HepG2 (cell line): Measurements from ENCODE around the gene PLXNA4. TPM values are rescaled to one million over a fixed set of nuclear protein-coding genes. Genes with fewer than 3 reads are reported as not detected.

Experiments used
- ARHGAP35 ChIP-seq: sonication (generic); formaldehyde crosslinking; IDR thresholded peaks from 2 replicates; pipeline ENCODE4 v1.9.0; 2022; ENCODE audit warnings: mild to moderate bottlenecking, inconsistent platforms, moderate library complexity, missing genetic modification reagents, borderline replicate concordance
- ARNT2 ChIP-seq: sonication (generic); formaldehyde crosslinking; IDR thresholded peaks from 2 replicates; pipeline ENCODE4 v1.8.0; 2022; ENCODE audit warnings: mild to moderate bottlenecking, low read depth, missing genetic modification reagents, moderate library complexity
- BCLAF1 ChIP-seq: fragments of 450-650 bp; IDR thresholded peaks from 2 replicates; pipeline ENCODE4 v1.6.1; 2017; ENCODE audit warnings: mild to moderate bottlenecking
- BHLHE40 ChIP-seq: IDR thresholded peaks from 2 replicates; pipeline ENCODE4 v1.6.1; 2011; ENCODE audit warnings: low read length, improper control_type of control experiment
- CBX5 ChIP-seq: sonication (generic); formaldehyde crosslinking; IDR thresholded peaks from 2 replicates; pipeline ENCODE4 v1.4.0; 2020; ENCODE audit warnings: missing genetic modification reagents, borderline replicate concordance
- E2F5 ChIP-seq: sonication (generic); formaldehyde crosslinking; conservative IDR thresholded peaks from 2 replicates; pipeline ENCODE4 v1.4.0; 2020; ENCODE audit warnings: missing genetic modification reagents
- ELF1 ChIP-seq: sonication (generic); formaldehyde crosslinking; IDR thresholded peaks from 2 replicates; pipeline ENCODE4 v1.4.0; 2020; ENCODE audit warnings: missing genetic modification reagents
- ETV5 ChIP-seq: IDR thresholded peaks from 2 replicates; pipeline ENCODE4 v1.6.1; 2018; ENCODE audit warnings: missing biosample characterization, missing genetic modification reagents, inconsistent platforms, borderline replicate concordance
- HCFC1 ChIP-seq: fragments of 150-350 bp; IDR thresholded peaks from 2 replicates; pipeline ENCODE4 v1.6.1; 2014; ENCODE audit warnings: low read depth, low read length
- HNF4A ChIP-seq: sonication (generic); formaldehyde crosslinking; IDR thresholded peaks from 2 replicates; pipeline ENCODE4 v1.4.0; 2020; ENCODE audit warnings: missing genetic modification reagents
- NFYB ChIP-seq: sonication (generic); formaldehyde crosslinking; IDR thresholded peaks from 2 replicates; pipeline ENCODE4 v1.4.0; 2020; ENCODE audit warnings: missing genetic modification reagents
- NRL ChIP-seq: sonication (generic); formaldehyde crosslinking; IDR thresholded peaks from 2 replicates; pipeline ENCODE4 v1.5.0; 2020; ENCODE audit warnings: missing genetic modification reagents, mild to moderate bottlenecking, moderate library complexity, borderline replicate concordance
- POLR2AphosphoS2 ChIP-seq: IDR thresholded peaks from 2 replicates; pipeline ENCODE4 v1.6.1; 2011; ENCODE audit warnings: low read depth, low read length, improper control_type of control experiment
- RAD21 ChIP-seq: fragments of 450-650 bp; formaldehyde crosslinking; IDR thresholded peaks from 2 replicates; pipeline ENCODE4 v1.5.0; 2020; ENCODE audit warnings: mild to moderate bottlenecking
- SKIL ChIP-seq: sonication (generic); formaldehyde crosslinking; IDR thresholded peaks from 2 replicates; pipeline ENCODE4 v1.8.0; 2022; ENCODE audit warnings: missing genetic modification reagents, mild to moderate bottlenecking, moderate library complexity, borderline replicate concordance
- SNAPC2 ChIP-seq: sonication (generic); formaldehyde crosslinking; IDR thresholded peaks from 2 replicates; pipeline ENCODE4 v1.8.1; 2022; ENCODE audit warnings: mild to moderate bottlenecking, missing genetic modification reagents
- SRF ChIP-seq: IDR thresholded peaks from 2 replicates; pipeline ENCODE4 v1.6.1; 2011; ENCODE audit warnings: mild to moderate bottlenecking, low read depth, low read length, moderate library complexity
- STAG1 ChIP-seq: sonication (generic); formaldehyde crosslinking; IDR thresholded peaks from 2 replicates; pipeline ENCODE4 v1.4.0; 2020; ENCODE audit warnings: missing genetic modification reagents
- TFE3 ChIP-seq: IDR thresholded peaks from 2 replicates; pipeline ENCODE4 v1.6.1; 2016
- ZMAT3 ChIP-seq: sonication (generic); formaldehyde crosslinking; conservative IDR thresholded peaks from 2 replicates; pipeline ENCODE4 v1.7.0; 2021; ENCODE audit warnings: missing genetic modification reagents
- ZNF251 ChIP-seq: sonication (generic); formaldehyde crosslinking; IDR thresholded peaks from 2 replicates; pipeline ENCODE4 v1.9.0; 2021; ENCODE audit warnings: mild to moderate bottlenecking, missing genetic modification reagents
- ZNF292 ChIP-seq: sonication (generic); formaldehyde crosslinking; IDR thresholded peaks from 2 replicates; pipeline ENCODE4 v1.8.1; 2022; ENCODE audit warnings: mild to moderate bottlenecking, low read depth, missing genetic modification reagents, borderline replicate concordance
- ZNF670 ChIP-seq: sonication (generic); formaldehyde crosslinking; IDR thresholded peaks from 2 replicates; pipeline ENCODE4 v1.8.0; 2022; ENCODE audit warnings: mild to moderate bottlenecking, missing genetic modification reagents, borderline replicate concordance
- polyA plus RNA-seq, 8 experiments: library from polyadenylated mRNA; depleted of rRNA in 3 of 8; stranded (reverse) in 7 of 8; unstranded in 1 of 8; fragments of >200 nt; fragmentation: Illumina TruSeq in 4 of 8; extraction: Trizol in 4 of 8; gene quantifications; 2 replicates each; pipeline versions ENCODE4 v1.2.1 to v1.2.3, GENCODE V29; 2011 to 2016; ENCODE audit warnings: low read depth in 4 of 8, missing spikeins in 1 of 8, mixed read lengths in 1 of 8; ENCODE audit not compliant: insufficient read depth in 1 of 8
- total RNA-seq, 5 experiments: library from RNA; depleted of rRNA; stranded (reverse); fragments of >200 nt; fragmentation: Illumina TruSeq; extraction: Trizol; gene quantifications; 2 replicates each; pipeline ENCODE4 v1.2.3, GENCODE V29; 2016; ENCODE audit warnings: low read depth in 1 of 5

PLXNA4 gene
- total and polyA plus RNA-seq, 2 of the 13 experiments (the other 11 are each of a cell fraction or from before 2014, with no cell fraction given): 0.01 to 0.04 TPM

GRCh38 chr7:132318352-132319318, 257.6 kb downstream of the PLXNA4 start (continued):
- no peak for TF ChIP-seq SKIL (CRISPR knock-in tag)
- TF ChIP-seq ETV5 (CRISPR knock-in tag): no peak
- TF ChIP-seq ZMAT3 (CRISPR knock-in tag): no peak
- TF ChIP-seq TFE3 (CRISPR knock-in tag): 0 out of 2 replicates have a peak, but pooled peaks have one; percentile 36
- 0 out of 2 replicates have a peak, but pooled peaks have one; percentile 50 for TF ChIP-seq ARNT2 (CRISPR knock-in tag)
- peak; percentile 84 for TF ChIP-seq STAG1 (CRISPR knock-in tag)
- peak; percentile 35; the same call in 1 of the 2 replicates for TF ChIP-seq BHLHE40
- TF ChIP-seq HCFC1: no peak
- no peak for TF ChIP-seq SNAPC2 (CRISPR knock-in tag)
- 0 out of 2 replicates have a peak, but pooled peaks have one; percentile 46 for TF ChIP-seq CBX5
- TF ChIP-seq ELF1 (CRISPR knock-in tag): no peak
- TF ChIP-seq ZNF292 (CRISPR knock-in tag): no peak
- no peak for TF ChIP-seq HNF4A (CRISPR knock-in tag)
- no peak for TF ChIP-seq E2F5
- TF ChIP-seq RAD21 (CRISPR knock-in tag): peak; percentile 76
- no peak for TF ChIP-seq SRF
- no peak for TF ChIP-seq NRL (CRISPR knock-in tag)
- no peak for TF ChIP-seq BCLAF1
- TF ChIP-seq ZNF251: no peak
- TF ChIP-seq ARHGAP35: no peak
- no peak for TF ChIP-seq ZNF670 (CRISPR knock-in tag)
- TF ChIP-seq NFYB (CRISPR knock-in tag): no peak
- TF ChIP-seq POLR2AphosphoS2: no peak
